B cell (primary cell): ENCODE measurements around the gene ABTB2. TPM values are rescaled to one million over a fixed set of nuclear protein-coding genes. Genes with fewer than 3 reads are reported as not detected.

ENCODE experiments used
- ATAC-seq: fragments of 200-7000 bp; cut with Tn5 transposase; one replicate; pipeline ENCODE4 v1.10.0; 2021; ENCODE audit warnings: low read depth, mild to moderate bottlenecking, moderate number of reproducible peaks, moderate library complexity
- CTCF ChIA-PET: fragments of 350-600 bp; sonication (Branson Sonifier 250); formaldehyde crosslinking; loops from one replicate; lab custom pipeline; 2021; ENCODE audit warnings: antibody characterized with exemption, inconsistent platforms; lab: Charles Lee
- POLR2A ChIA-PET: fragments of 350-600 bp; sonication (Branson Sonifier 250); formaldehyde crosslinking; loops from one replicate; lab custom pipeline; 2021; ENCODE audit warnings: antibody characterized with exemption; lab: Charles Lee
- DNase-seq: peaks from one replicate; pipeline ENCODE4 v3.0.0; 2013
- H2AFZ ChIP-seq: 2 replicates; pipeline ENCODE4 v1.6.1; 2012; ENCODE audit warnings: mild to moderate bottlenecking, low read depth, low read length; ENCODE audit not compliant: insufficient read depth, poor library complexity, severe bottlenecking
- H3K27ac ChIP-seq, 2 donors: 1 replicate in 1 of 2; 2 replicates in 1 of 2; pipeline ENCODE4 v1.5.1; 2012 to 2013; ENCODE audit warnings: low read length in 2 of 2, mild to moderate bottlenecking in 2 of 2, moderate library complexity in 1 of 2
- H3K27me3 ChIP-seq, 4 experiments: fragments of 200-600 bp in 1 of 4; sonication (generic) in 1 of 4; replicated peaks in 1 of 4; 1 replicate in 2 of 4; 2 replicates in 2 of 4; pipeline versions ENCODE4 v1.6.1 to v1.7.0; 2013 to 2016; ENCODE audit warnings: low read length in 3 of 4, mild to moderate bottlenecking in 2 of 4, mixed read lengths in 1 of 4, moderate library complexity in 1 of 4; ENCODE audit not compliant: insufficient read depth in 4 of 4, control insufficient read depth in 3 of 4; ENCODE audit errors: control extremely low read depth in 1 of 4
- H3K36me3 ChIP-seq, 2 experiments: replicated peaks in 1 of 2; 1 replicate in 1 of 2; 2 replicates in 1 of 2; pipeline versions ENCODE4 v1.6.1 to v1.7.1; 2013; ENCODE audit warnings: low read length in 1 of 2; ENCODE audit not compliant: insufficient read depth in 2 of 2, control insufficient read depth in 1 of 2; ENCODE audit errors: control extremely low read depth in 1 of 2, extremely low read depth in 1 of 2
- H3K4me1 ChIP-seq, 2 donors: fragments of 200-600 bp in 1 of 2; sonication (generic) in 1 of 2; 1 replicate in 1 of 2; 2 replicates in 1 of 2; pipeline versions ENCODE4 v1.5.1 to v1.6.1; 2013 to 2017; ENCODE audit warnings: low read length in 2 of 2; ENCODE audit not compliant: control insufficient read depth in 2 of 2, insufficient read depth in 2 of 2
- H3K4me2 ChIP-seq: replicated peaks from 2 replicates; pipeline ENCODE3; 2012; ENCODE audit warnings: mild to moderate bottlenecking, low read depth, low read length; ENCODE audit not compliant: poor library complexity, severe bottlenecking
- H3K4me3 ChIP-seq, 5 experiments: fragments of 200-600 bp in 1 of 5; sonication (generic) in 1 of 5; 1 replicate in 3 of 5; 2 replicates in 2 of 5; pipeline versions ENCODE4 v1.5.1 to v1.7.0; 2011 to 2016; ENCODE audit warnings: low read length in 4 of 5, mild to moderate bottlenecking in 4 of 5, low read depth in 2 of 5, control low read depth in 1 of 5, moderate library complexity in 1 of 5; ENCODE audit not compliant: insufficient read depth in 1 of 5; ENCODE audit errors: control extremely low read depth in 1 of 5, extremely low read depth in 1 of 5
- H3K79me2 ChIP-seq: fragments of 200-600 bp; sonication (generic); one replicate; pipeline ENCODE4 v1.6.0; 2016; ENCODE audit warnings: low read length; ENCODE audit not compliant: control insufficient read depth, insufficient read depth
- H3K9ac ChIP-seq: fragments of 200-600 bp; sonication (generic); 2 replicates; pipeline ENCODE4 v1.6.1; 2017; ENCODE audit warnings: mild to moderate bottlenecking, low read length, moderate library complexity
- H3K9me3 ChIP-seq, 3 donors: one replicate each; pipeline versions ENCODE4 v1.6.1 to v1.7.1; 2013; ENCODE audit warnings: low read length in 2 of 3; ENCODE audit not compliant: control insufficient read depth in 2 of 3, insufficient read depth in 1 of 3; ENCODE audit errors: control extremely low read depth in 1 of 3
- H4K20me1 ChIP-seq: 2 replicates; pipeline ENCODE4 v1.6.0; 2012; ENCODE audit warnings: mild to moderate bottlenecking, low read length; ENCODE audit not compliant: insufficient read depth, control insufficient read depth, poor library complexity, severe bottlenecking
- H3K27ac Mint-ChIP-seq: one replicate; pipeline ENCODE4 v1.8.0; 2021; ENCODE audit warnings: mixed read lengths
- H3K27me3 Mint-ChIP-seq: one replicate; pipeline ENCODE4 v1.8.0; 2021; ENCODE audit warnings: mixed read lengths
- H3K4me1 Mint-ChIP-seq: one replicate; pipeline ENCODE4 v1.8.0; 2021; ENCODE audit warnings: mixed read lengths
- H3K4me3 Mint-ChIP-seq: one replicate; pipeline ENCODE4 v1.8.0; 2021; ENCODE audit warnings: mixed read lengths
- H3K9me3 Mint-ChIP-seq: one replicate; pipeline ENCODE4 v1.8.0; 2022; ENCODE audit warnings: mixed read lengths; ENCODE audit not compliant: insufficient read depth
- EZH2 ChIP-seq: IDR thresholded peaks from 2 replicates; pipeline ENCODE4 v1.6.1; 2012; ENCODE audit warnings: borderline replicate concordance, low read depth, mild to moderate bottlenecking, moderate library complexity, low read length; ENCODE audit not compliant: insufficient read depth, poor library complexity, severe bottlenecking
- WGBS: methylation state at CpG from one replicate; pipeline ENCODE4 v1.1.5; 2013; ENCODE audit warnings: missing lambda C conversion rate; ENCODE audit not compliant: insufficient coverage; 5-methylcytosine and 5-hydroxymethylcytosine counted together
- intact Hi-C: fragments of 100-400 bp; cut with micrococcal nuclease; formaldehyde crosslinking; loops from one replicate; pipeline ENCODE4 v1.10.0; 2022
- polyA plus RNA-seq: library from polyadenylated mRNA; depleted of rRNA; stranded (reverse); fragments of >200 nt; gene quantifications from 2 replicates; pipeline ENCODE4 v1.2.3, GENCODE V29; 2012
- total RNA-seq, 2 donors: library from RNA; stranded (reverse); fragments of 120-200 nt in 1 of 2; gene quantifications; 1 replicate in 1 of 2; 2 replicates in 1 of 2; pipeline versions ENCODE4 v1.2.3 to v1.2.4, GENCODE V29; 2013 to 2022
- TF ChIP-seq, protein P1 (sequence below): fragments of 200-600 bp; IDR thresholded peaks from one replicate; pipeline ENCODE4 v1.8.0; 2022; ENCODE audit warnings: antibody characterized with exemption, mild to moderate bottlenecking

ABTB2 gene
- total and polyA plus RNA-seq, 2 donors (not counting 1 experiment from before 2014, with no cell fraction given): 0.30 to 5.9 TPM

DNA sequence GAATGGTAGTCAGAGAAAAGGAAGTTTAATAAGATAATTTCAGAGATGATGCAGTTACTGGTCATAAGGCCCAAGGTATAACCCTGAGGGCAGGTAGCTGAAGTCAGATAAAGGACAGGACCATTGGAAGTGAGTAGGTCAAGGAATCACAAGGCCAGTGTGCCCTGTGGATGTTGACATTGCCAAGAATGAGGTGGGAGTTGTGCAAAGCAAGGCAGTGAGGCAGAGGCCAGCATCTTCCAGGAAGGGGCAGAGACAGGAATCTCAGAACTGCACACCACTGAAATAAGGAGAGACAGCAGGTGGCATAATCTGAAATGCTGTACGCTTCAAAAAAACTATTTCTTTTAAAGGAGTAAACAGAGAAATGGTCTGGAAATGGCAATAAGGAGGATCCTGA is 61.4 kb downstream of the ABTB2 start:
- no peak overlapping the region for H3K9ac ChIP-seq
- ChIA-PET POLR2A (no interaction called here), CTCF (no interaction called here)
- no peak overlapping the region for H2AFZ ChIP-seq
- H3K27ac ChIP-seq: no peak overlapping the region
- no peak for ATAC-seq
- Mint-ChIP-seq H3K4me1 (peaks cover 15% of the 10 kb centered on the region), H3K9me3 (no peaks in the 10 kb centered on the region), H3K4me3 (no peak overlapping the region), H3K27ac (no peak overlapping the region), H3K27me3 (no peaks in the 10 kb centered on the region)
- H3K4me2 ChIP-seq: no peak overlapping the region
- H3K27me3 ChIP-seq: no peaks in the 10 kb centered on the region
- no peak overlapping the region for H3K4me3 ChIP-seq
- no peak for DNase-seq
- no peaks in the 10 kb centered on the region for H3K79me2 ChIP-seq
- intact Hi-C loops: no loop called here
- H3K9me3 ChIP-seq: peaks cover 0 to 4% (median 0%) of the 10 kb centered on the region in 3 donors
- TF ChIP-seq, protein P1, sequence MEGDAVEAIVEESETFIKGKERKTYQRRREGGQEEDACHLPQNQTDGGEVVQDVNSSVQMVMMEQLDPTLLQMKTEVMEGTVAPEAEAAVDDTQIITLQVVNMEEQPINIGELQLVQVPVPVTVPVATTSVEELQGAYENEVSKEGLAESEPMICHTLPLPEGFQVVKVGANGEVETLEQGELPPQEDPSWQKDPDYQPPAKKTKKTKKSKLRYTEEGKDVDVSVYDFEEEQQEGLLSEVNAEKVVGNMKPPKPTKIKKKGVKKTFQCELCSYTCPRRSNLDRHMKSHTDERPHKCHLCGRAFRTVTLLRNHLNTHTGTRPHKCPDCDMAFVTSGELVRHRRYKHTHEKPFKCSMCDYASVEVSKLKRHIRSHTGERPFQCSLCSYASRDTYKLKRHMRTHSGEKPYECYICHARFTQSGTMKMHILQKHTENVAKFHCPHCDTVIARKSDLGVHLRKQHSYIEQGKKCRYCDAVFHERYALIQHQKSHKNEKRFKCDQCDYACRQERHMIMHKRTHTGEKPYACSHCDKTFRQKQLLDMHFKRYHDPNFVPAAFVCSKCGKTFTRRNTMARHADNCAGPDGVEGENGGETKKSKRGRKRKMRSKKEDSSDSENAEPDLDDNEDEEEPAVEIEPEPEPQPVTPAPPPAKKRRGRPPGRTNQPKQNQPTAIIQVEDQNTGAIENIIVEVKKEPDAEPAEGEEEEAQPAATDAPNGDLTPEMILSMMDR: no peak
- TF ChIP-seq EZH2: no peak
- no peaks in the 10 kb centered on the region for H3K36me3 ChIP-seq
- no peaks in the 10 kb centered on the region for H4K20me1 ChIP-seq
- WGBS: no CpG with 5 or more reads among the region's 1 CpG
- H3K4me1 ChIP-seq: peaks cover 9 to 11% of the 10 kb centered on the region in 2 donors

DNA sequence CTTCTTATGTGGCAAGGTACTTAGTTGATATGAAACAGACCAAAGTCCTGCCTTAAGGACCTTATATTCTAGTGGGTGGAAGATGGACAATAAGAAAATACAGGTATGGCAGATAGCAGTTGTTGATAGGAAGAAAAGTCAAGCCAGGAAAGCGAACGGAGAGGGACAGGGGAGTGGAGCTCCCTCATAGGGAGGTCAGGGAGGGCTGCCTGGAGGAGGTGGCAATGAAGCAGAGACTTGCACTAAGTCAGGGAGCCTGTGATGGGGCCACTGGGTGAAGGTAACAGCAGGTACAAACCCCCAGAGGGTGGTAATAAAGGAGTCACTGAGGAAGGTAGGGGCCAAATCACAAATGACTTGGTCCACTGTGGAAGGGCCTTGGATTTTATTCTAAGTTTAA is 65.3 kb downstream of the ABTB2 start:
- TF ChIP-seq, protein P1: no peak
- no peak for TF ChIP-seq EZH2
- Histone ChIP-seq H3K27me3 (no peaks in the 10 kb centered on the region), H4K20me1 (no peaks in the 10 kb centered on the region), H3K9me3 (peaks cover 0 to 4% (median 0%) of the 10 kb centered on the region in 3 donors), H2AFZ (no peak overlapping the region), H3K79me2 (no peaks in the 10 kb centered on the region), H3K27ac (no peak overlapping the region), H3K4me2 (no peak overlapping the region), H3K4me3 (no peak overlapping the region), H3K36me3 (no peaks in the 10 kb centered on the region), H3K9ac (no peak overlapping the region), H3K4me1 (no peaks in the 10 kb centered on the region)
- DNase-seq (no peak), ATAC-seq (no peak)
- Mint-ChIP-seq H3K4me3 (no peak overlapping the region), H3K9me3 (no peaks in the 10 kb centered on the region), H3K27me3 (no peaks in the 10 kb centered on the region), H3K4me1 (no peaks in the 10 kb centered on the region), H3K27ac (no peak overlapping the region)
- POLR2A ChIA-PET: no interaction called here
- intact Hi-C loops: no loop called here
- WGBS: 61% methylated on average over 2 of the region's 2 CpGs
- CTCF ChIA-PET: no interaction called here
